NCI-H82 (cell line): Measurements from ENCODE around the gene PACS2.
A peak's percentile ranks its signal among the peaks of the same experiment; 100 is the strongest.
"Not testable (repeated sequence)": the region's sequence is repeated elsewhere in the genome, so short reads cannot be mapped to it uniquely, and the experiment has no call there.

Experiments used
- DNase-seq: peaks from one replicate; lab custom pipeline; 2025; lab: John Stamatoyannopoulos, UW

The PACS2 gene

GRCh38 chr14:105288936-105289335 is 25.6 kb upstream of the PACS2 start:
- not testable (repeated sequence) for DNase-seq

GRCh38 chr14:105290621-105291346 is 23.8 kb upstream of the PACS2 start:
- DNase-seq = no peak

- no peak for DNase-seq
Measured at GRCh38 chr14:105292826-105293711, 21.5 kb upstream of the PACS2 start.

GRCh38 chr14:105294142-105294597 is 20.4 kb upstream of the PACS2 start:
- no peak for DNase-seq

- not testable (repeated sequence) for DNase-seq
Measured at GRCh38 chr14:105297311-105297710, 17.2 kb upstream of the PACS2 start.

- DNase-seq = peak; percentile 40
Measured at GRCh38 chr14:105299654-105300541, 14.7 kb upstream of the PACS2 start.

GRCh38 chr14:105300542-105301102 is 13.9 kb upstream of the PACS2 start, which contains the start of gene BRF1:
Gene BRF1 (minus strand): TSS chr14:105301001. CDS start chr14:105300629, 372 bp downstream.
- DNase-seq = peak; percentile 95

GRCh38 chr14:105301103-105301914 is 13.2 kb upstream of the PACS2 start:
- DNase-seq = peak; percentile 98

GRCh38 chr14:105301915-105302249 is 12.7 kb upstream of the PACS2 start:
- DNase-seq = not testable (repeated sequence)

- DNase-seq = peak; percentile 57
Measured at GRCh38 chr14:105303949-105304348, 10.6 kb upstream of the PACS2 start.

- no peak for DNase-seq
Measured at GRCh38 chr14:105304565-105304964, 10.0 kb upstream of the PACS2 start.

- DNase-seq = no peak
Measured at GRCh38 chr14:105305345-105305744, 9.2 kb upstream of the PACS2 start.

- no peak for DNase-seq
Measured at GRCh38 chr14:105305791-105306190, 8.8 kb upstream of the PACS2 start.

GRCh38 chr14:105307052-105307727 is 7.4 kb upstream of the PACS2 start:
- no peak for DNase-seq

GRCh38 chr14:105309371-105309770 is 5.2 kb upstream of the PACS2 start:
- DNase-seq = no peak

- no peak for DNase-seq
Measured at GRCh38 chr14:105311838-105312237, 2.7 kb upstream of the PACS2 start.

GRCh38 chr14:105312973-105313372 is 1.6 kb upstream of the PACS2 start:
- DNase-seq = no peak

- peak; percentile 54 for DNase-seq
Measured at GRCh38 chr14:105313381-105314286, 914 bp upstream of the PACS2 start.

- DNase-seq = peak; percentile 14
Measured at GRCh38 chr14:105315211-105315721, 718 bp downstream of the PACS2 start.
